Hematopoietic multipotent progenitor cell treated with erythropoietin and hydrocortisone succinate and interleukin-3 and kit ligand, for 4 days (in vitro differentiated cells): ENCODE results near the gene SLC7A14.

ENCODE experiments used
- DNase-seq: peaks from one replicate; pipeline ENCODE4 v3.0.0-alpha.2; 2015

SLC7A14 gene

DNA sequence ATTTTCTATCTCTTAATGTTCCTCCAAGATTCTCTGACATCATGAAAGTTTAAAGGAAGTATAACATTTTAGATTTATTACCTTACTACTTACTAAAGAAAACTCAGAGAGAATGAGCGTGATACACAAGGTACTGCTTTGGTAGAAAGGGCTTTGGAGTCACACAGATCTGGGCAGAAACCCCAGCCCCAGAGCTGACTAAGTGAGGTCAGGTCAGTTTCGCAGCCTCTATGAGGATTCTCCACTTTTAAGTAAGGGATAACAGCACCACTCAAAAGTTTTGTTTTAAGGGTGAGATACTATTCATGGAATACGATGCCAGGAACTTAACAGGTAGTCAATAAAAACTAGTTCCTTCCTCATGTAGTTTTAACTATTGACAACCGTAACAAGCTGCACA, 91.1 kb downstream of the SLC7A14 start:
- DNase-seq: no peak

DNA sequence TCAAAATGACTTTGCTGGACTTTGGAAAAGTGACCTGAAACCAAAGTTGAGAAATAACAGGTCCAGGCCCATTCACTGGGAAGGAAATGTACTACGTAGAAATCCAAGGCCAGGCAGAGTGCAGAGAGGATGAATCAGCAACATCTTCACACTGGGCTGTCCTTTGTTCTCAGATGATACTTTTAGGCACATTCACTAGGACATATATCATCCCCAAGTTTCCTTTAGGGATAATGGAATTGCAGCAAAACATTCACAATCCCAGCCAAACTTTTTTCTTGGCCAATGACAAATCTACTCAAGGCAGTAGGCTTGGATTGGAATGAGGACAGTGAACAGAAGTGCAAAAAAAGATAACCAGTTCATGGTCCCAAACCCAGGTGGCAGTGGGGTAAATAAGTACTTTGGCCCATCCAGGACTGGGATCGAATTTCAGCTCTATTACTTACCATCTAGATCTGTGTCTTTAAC, 92.1 kb downstream of the SLC7A14 start:
- no peak for DNase-seq

DNA sequence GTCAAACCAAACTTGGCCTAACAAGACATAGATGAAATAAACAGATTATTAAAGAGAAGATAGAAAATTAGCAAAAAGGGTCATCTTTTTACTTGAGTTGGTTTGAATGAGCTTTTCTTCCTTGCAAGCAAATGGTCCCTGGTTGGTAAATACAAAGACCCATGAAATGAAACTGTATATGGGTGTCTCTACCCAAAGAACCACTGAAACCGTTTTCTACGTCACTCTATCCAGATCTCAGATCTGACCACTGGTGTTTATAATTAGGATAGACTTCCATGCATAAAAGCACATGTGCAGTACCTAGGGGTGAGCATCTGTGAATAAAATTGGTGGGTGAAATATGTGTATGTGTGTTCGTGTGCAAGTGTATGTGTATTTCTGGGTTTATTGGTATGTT, 94.0 kb downstream of the SLC7A14 start:
- DNase-seq: no peak

DNA sequence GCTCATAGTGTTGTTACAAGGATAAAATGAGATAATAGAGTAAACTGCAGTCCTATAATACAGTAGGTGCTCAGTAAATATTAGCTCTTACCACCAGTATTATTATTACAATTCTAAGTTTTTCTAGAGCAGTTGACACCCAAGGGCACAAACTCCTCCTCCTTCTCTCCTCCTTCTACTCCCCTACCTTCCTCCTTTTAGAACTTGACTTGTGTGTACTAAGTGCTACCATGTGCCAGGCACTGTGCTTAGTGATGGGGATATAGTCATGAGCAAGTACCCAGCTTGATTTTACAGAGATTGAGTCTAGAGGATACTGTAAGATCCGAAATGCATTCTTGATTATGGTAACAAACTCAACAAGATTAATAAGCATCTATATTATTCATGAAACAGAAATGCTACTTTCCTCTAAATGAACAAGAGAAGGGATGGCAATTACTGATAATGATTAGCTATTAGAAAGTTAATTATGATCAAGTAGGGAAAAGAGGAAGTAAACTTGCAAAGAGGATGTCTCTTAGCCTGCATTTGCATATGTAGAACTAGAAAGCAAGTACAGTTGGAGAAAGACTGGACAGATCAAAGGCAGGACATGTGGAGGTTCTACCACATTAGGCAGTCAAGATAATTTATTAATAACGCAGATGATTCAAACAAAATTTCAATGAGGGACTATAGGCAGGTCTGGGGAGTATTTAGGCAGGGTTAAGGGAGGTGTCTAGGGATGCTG, 94.9 kb downstream of the SLC7A14 start:
- no peak for DNase-seq

DNA sequence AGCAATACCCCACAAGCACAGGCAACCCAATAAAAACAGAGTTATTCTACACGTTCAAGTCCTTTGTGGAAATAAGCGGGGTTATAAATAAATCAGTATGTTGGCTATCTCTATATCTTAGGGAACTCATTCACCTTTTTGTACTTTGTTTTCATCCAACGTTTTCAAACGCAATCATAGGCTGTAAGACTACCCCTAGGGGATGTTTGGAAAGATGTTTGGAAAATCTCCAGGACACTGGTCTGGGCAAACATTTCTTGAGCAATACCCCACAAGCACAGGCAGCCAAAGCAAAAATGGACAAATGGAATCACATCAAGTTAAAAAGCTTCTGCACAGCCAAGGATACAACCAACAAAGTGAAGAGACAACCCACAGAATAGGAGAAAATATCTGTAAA, 97.1 kb downstream of the SLC7A14 start:
- DNase-seq: no peak

DNA sequence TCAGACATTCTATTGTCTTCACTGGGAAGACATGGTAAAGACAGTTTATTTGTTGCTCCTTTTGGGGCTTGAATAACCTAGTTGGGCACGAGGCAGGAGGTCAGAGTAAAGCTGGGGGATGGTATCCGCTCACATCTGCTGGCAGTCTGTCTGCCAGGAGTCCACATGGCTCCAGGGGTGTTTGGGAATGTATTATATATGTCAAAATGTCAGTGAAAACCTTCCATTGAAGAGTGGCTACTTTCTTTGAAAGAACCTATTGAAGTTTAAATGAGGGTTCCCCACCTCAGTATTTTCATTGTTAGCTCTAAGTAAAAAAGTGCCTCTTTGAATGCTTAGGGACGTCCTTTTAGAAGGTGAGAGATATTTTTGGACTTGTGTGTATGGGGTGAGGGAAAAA, 98.8 kb downstream of the SLC7A14 start:
- no peak for DNase-seq

DNA sequence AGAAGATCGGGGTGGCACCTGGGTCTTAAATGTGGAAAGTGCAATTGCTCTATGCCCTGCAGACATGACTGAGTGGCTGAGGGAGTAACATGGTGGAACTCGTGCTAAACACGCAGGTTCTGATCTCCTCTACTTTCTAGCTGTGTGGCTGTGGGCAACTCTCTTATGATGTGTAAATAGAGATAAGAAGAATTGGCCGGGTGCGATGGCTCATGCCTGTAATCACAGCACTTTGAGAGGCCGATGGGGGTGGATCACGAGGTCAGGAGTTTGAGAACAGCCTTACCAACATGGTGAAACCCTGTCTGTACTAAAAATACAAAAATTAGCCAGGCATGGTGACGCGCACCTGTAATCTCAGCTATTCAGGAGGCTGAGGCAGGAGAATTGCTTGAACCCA, 99.5 kb downstream of the SLC7A14 start:
- no peak for DNase-seq

DNA sequence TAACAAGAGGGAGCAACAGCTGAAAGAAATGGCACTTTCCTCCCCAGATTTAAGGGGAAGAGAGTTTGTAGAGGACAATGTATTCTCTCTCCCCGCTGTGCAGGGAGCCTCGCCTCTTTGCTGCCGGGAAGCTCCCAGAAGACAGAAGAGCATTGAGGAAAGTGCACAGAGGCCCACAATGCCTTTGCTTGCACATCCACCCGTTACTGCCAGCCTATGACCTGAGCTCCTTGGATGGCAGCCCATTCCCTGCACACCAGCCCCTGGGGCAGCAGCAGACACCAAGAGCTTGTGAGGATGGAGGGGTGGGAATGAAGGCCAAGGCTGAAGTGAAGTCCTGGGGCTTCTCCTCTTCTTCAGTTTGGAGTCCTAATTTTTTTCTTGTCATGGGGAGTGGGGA, 100.2 kb downstream of the SLC7A14 start:
- no peak for DNase-seq

DNA sequence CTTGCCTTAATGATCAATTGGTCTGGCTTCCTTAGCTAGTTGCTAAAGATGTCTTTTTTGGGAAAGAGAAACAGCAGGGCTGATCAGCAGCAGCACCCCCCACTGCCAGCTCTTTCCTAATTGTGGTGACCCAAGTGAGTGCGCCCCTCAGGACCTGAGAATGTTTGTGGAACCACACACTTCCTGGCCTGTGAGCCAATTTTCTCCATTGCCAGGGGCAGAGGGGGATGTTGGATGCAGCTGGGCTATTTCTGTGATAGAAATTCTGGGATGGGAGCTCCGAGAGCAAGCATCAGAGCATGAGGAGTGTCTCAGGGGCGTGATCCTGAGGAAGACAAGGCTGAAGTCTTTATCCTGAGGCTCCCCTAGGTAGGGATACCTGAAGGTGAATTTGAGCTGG, 100.6 kb downstream of the SLC7A14 start:
- no peak for DNase-seq

DNA sequence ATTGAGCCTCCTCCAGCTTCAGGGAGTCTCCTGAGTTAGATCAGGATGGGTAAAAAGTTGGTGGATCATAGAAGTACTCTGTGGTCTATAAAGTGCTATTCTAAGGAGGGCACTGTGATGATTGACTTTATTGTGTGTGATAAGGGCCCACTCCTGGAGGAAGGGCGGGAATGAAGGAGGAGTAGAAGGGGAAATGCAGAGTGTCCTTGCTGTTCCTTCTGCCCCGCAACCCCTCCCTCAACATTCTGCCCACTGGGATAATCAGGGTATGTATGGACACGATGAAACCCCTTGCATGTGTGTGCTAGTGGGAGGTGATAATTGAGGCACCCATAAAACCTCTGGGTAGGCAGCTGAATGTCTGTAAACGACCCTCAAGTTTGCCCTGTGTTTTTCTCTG, 101.0 kb downstream of the SLC7A14 start:
- no peak for DNase-seq

DNA sequence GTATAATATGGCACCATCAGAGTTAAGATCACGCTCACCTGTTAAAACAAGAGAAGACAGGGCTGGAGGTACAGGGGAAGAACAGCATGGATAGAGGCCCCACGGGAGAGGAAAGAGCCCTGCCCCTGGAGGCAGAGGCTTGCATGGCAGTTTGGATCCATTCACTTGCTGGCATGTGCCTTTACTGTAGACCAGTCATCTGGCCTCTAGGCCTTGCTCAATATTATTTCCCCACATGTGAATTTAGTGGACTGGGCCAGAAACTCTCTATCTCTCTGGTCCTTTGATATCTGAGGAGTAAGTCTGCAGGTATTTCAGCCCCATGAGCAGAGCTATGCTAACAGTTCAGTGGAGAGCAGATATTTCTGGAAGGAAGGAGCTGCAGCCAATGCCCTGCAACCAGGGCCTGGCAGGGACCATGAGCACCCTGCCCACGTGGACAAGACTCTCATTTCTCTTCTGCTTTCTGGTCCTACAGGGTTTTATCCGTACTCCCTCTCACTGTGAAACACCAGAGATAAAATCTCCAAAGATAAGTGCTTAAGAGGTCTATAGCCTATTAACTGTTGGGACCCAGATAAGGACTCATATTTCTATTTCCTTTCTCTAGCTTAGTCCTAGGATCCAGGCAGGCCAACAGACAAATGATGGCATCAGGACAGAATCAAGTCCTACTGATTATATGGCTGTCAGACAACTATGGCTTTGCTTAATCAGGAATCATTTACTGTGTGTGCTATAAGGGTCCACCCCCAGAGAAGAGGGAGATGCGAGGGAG, 102.2 kb downstream of the SLC7A14 start:
- peak; percentile 15 for DNase-seq

DNA sequence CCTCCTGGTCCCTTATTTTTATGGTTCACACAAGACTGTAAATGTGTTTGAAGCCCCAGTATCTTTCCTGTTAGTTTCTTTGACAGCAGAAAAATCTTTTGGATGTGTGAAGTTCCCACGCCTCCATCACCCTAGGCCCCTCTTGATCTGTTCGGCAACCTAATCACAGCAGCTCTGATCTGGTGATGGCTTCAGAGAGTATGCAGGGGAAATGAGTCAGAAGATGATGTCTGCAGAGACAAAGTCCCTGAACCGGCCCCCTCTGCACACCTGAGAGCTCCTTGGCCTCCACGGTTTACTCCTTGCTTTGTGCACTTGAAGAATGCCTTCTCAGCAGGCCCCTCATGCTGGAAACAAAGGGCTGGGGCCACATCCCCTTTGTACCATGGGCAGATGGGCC, 103.7 kb downstream of the SLC7A14 start:
- no peak for DNase-seq

DNA sequence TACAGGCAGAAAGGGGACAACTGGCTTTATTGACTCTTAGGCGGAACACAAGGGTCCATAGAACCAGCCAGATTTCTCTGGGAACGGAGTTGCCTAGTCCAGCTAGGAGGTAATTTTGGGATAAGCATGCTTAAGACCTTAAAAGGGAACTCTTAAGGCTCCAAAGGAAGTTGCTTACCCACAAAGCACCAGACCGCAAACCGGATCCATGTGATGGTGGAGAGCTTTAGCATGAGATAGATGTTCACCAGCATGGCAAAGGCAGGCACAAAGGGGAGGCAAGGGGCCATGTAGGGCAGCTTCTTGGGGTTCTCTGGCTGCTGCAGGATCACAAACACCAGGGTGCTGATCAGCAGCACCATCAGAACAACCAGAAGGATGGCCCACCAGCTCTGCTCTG, 105.8 kb downstream of the SLC7A14 start:
- peak; percentile 5 for DNase-seq

DNA sequence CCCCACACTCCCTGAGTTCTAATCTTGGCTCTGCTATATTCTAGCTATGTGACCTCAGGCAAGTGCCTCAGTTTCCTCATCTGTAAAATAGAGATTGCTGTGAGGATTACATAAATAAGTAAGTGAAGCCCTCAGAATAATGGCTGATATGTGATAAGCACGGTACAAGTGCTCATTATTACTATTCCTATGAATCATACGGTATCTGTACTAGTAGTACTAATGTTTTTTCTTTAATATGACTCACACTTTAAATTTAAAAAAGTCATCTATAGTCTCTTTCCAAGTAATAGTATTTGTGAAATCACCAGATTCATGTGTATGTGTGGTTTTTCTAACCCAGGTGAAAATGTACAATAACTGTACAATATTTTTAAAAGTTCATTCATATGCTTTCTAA, 108.5 kb downstream of the SLC7A14 start:
- no peak for DNase-seq

DNA sequence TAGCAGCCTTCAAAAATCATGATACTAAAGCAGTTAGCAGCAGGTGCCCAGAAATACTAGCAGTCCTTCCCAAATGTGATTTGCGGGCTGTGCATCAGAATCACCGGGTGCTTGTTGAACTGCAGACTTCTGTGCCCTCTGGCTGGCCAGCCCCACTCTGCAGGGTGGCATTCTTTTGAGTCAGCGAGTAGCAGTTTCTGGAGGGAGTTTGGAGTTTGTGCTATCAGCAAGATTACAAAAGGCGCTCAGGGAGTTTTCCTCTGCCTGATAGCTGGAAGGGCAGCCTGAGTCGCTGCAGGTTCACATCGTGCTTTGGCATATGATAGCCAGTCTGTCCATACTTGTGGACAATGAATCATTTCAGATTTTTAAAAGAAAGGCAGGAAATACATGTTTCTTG, 109.6 kb downstream of the SLC7A14 start:
- no peak for DNase-seq

DNA sequence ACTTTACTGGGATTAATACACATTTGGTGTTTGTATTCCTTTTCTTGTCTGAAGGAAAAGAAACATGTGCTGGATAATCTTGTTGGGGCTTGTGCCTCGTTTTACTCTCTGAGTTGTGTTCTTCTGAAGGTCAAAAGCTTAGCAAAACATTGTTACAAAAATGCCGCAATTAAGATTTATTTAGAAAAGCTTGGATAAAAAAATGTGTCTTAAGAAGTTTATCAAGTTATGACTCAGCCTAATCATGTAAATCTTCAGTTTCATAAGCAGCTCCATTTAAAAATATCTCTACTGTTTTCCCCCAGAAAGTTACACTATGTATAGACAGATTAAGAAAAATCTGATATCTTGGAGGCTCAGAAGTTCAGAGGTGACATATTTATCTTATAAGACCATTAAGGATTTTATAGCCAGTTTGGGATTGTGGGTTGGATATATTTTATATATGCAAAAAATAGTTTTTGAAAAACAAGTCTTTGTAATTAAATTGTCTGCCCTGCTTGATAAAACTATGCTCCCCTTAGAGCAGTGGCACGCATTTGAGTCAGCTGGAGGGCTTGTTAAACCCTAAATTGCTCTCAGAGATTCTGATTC, 110.7 kb downstream of the SLC7A14 start:
- no peak for DNase-seq

DNA sequence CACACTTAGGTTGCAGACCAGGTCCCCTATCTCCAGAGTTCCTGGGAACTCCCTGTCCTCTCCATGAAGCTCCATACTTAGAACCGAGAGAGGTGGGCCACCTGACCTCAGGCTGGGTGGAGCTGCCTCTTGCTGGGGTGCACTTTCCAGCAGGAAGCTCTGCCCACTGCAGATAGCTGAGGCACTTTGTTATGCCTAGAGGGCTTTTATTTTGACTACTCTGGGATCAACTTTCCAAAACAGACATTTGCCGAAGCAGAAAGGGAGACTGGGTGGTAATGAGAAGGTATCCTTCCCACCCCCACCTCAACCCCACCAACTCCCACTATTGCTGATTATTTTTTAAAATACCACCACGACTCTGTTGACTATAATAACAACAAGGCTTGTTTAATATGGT, 112.5 kb downstream of the SLC7A14 start:
- peak; percentile 4 for DNase-seq

DNA sequence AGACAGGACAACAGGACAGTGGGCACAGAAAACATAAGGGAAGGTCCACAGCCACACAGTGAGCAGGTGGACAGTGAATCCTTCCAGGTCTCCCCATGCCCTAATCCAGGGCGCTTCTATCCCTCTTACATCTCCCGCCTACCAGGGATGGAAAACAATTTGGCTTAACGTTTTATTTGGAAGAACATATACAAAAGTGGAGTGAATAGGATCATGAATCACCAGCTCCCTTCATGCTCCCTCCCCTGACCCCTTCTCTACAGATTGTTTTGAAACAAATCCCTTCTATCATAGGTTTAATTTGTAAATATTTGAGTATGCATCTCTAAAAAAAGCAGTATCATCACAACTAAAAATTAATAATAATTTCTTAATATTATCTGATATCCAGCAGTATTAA, 114.7 kb downstream of the SLC7A14 start:
- DNase-seq: no peak

DNA sequence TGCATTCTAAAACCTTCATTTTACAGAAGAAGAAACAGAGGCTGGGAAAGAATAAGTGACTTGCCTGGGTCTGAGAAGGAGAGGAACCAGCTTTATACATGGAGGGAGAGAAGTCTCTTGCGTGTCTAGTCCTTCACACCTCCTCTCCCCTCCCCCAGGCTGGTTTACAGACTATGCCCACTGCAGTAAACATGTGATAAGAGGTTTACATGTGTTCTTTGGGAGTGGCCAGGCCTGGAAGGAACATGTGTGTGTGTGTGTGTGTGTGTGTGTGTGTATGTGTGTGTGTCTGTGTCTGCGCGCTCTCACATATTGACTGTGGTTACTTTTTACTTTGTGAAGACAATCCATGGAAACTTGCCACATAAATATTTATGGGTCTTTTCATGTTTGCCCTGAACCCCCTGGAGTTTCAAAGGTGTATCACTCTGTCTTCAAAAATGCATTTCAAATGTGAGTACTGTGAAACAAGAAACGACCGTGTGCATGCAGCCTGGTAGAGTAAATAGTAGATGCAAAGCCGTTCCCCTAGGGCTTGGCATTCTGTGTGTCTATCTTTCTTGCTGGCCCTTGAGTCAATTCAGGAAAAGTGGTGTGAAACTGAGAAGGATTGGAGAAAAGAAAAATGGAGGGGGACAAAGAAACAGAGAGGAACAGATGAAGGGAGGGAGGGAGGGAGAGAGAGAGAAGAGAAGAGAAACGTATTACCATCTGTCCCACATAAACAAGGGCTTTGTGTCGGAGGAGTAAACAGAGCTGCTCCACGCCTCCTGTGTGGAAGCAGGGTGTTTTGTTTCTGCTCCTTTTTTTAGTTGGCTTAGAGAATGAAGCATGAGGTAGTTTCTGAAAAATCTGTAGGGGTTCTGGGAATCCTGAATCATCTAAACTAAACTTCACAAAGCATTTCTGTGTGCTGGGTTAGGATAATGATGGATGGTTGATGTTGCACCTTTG, 115.5 kb downstream of the SLC7A14 start:
- DNase-seq: no peak

DNA sequence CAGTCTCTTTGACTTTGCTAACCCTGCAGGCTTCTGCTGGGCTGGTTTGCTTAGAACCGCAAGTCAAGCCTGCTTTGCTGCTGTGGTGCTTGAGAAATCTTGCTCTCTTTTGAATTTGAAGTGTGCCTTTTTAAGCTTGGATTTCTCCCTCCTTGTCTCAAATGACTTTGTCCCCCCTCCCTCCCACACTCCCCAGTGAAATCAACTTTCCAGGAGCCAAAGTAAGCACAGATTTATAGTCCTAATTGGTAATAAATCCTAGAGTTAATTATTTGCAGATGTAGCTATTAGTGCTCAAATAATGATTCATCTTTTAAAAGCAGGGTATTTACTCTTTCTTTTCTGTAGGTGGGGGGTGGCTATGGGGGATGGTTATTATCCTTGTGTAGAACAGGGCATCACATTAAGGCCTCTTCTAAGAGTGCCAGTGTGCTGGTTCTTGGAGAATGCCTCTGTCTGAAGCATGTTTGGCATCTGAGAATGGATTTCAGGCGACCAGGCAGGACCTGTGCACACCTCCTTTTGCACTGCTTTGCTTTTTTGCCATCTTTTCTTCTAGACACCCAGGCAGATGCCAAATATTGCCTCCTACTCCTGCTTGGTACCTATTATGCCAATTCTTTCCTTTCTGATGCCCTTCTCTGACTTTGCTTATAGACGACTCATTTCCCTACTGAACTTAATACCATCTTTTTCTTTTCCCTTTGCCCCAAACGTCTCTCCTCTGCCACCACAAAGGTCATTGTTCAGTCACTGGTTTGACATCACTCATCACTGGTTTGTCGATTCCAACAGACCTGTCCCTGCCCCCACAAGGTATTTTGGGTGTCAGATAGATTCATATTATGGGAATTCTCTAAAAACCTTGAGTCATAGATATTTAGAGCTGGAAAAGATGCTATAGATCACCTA, 116.5 kb downstream of the SLC7A14 start:
- DNase-seq: no peak

DNA sequence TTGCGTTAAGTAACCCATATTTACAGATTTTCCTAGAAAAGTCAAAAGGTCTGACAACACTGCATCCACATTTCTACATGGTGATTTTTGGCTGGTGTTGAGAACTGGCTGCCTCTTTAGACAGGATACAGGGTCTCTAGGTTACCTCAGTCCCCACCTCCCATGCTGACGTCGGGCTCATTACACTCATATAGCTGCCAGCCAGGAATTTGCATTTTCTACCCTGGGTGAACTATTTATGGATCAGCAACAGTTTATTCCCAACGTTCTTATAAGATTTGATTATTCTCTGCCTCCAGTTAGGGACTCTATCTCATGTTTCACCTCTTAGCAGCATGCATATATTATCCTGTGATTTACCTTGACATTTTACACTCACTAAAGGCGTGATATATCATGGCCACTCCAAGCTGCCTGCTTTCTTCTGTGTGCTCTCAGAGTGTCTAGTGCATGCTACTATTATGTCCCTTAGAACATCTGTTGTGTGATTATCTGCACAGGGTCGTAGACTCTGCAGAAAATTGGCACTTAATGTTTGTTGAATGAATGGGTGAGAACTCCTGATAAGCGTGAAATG, 118.2 kb downstream of the SLC7A14 start:
- DNase-seq: no peak
